Esophagus muscularis mucosa (tissue), 4 donors: ENCODE results near the gene CENPH. TPM values are rescaled to one million over a fixed set of nuclear protein-coding genes. Genes with fewer than 3 reads are reported as not detected.

Experiments used
- DNase-seq: peaks from one replicate; pipeline ENCODE4 v3.0.0-alpha.2; 2017; ENCODE audit errors: extremely low spot score
- H3K27ac ChIP-seq, 4 donors: fragments of 200-600 bp; sonication (generic); replicated peaks in 1 of 4; 1 replicate in 3 of 4; 2 replicates in 1 of 4; pipeline ENCODE4 v1.5.1; 2016 to 2019; ENCODE audit warnings: mild to moderate bottlenecking in 1 of 4
- H3K27me3 ChIP-seq, 4 donors: fragments of 200-600 bp; sonication (generic); one replicate each; pipeline versions ENCODE4 v1.5.1 to v1.6.0; 2016 to 2019
- H3K36me3 ChIP-seq, 4 donors: fragments of 200-600 bp; sonication (generic); one replicate each; pipeline ENCODE4 v1.5.1; 2016 to 2019
- H3K4me1 ChIP-seq, 4 donors: fragments of 200-600 bp; sonication (generic); one replicate each; pipeline ENCODE4 v1.5.1; 2016 to 2019
- H3K4me3 ChIP-seq, 4 donors: fragments of 200-600 bp; sonication (generic); 1 replicate in 2 of 4; 2 replicates in 2 of 4; pipeline ENCODE4 v1.5.1; 2016 to 2019; ENCODE audit warnings: mild to moderate bottlenecking in 4 of 4, moderate library complexity in 1 of 4
- H3K9me3 ChIP-seq, 4 donors: fragments of 200-600 bp; sonication (generic); 1 replicate in 3 of 4; 2 replicates in 1 of 4; pipeline ENCODE4 v1.5.1; 2016 to 2019
- EP300 ChIP-seq: sonication (generic); formaldehyde crosslinking; IDR thresholded peaks from one replicate; pipeline ENCODE4 v1.6.1; 2017; ENCODE audit warnings: antibody characterized with exemption
- POLR2A ChIP-seq: fragments of 450-650 bp; IDR thresholded peaks from one replicate; pipeline ENCODE4 v1.6.1; 2017; ENCODE audit warnings: antibody characterized with exemption, moderate library complexity, mild to moderate bottlenecking, low read depth
- POLR2AphosphoS5 ChIP-seq, 2 donors: sonication (generic); formaldehyde crosslinking; IDR thresholded peaks; one replicate each; pipeline ENCODE4 v1.6.1; 2017; ENCODE audit warnings: antibody characterized with exemption in 2 of 2
- WGBS: methylation state at CpG from one replicate; pipeline ENCODE4 v1.1.5; 2018; 5-methylcytosine and 5-hydroxymethylcytosine counted together
- intact Hi-C: fragments of 100-400 bp; cut with DNase I; formaldehyde crosslinking; loops from one replicate; pipeline ENCODE4 v1.15.1; 2023
- total RNA-seq, 4 donors: library from RNA; depleted of rRNA; stranded (reverse); fragments of >200 nt; gene quantifications; one replicate each; pipeline versions ENCODE4 v1.1.0 to v1.2.1, GENCODE V29; 2016
- TF ChIP-seq, protein P1 (sequence below), 3 experiments: fragments of 200-600 bp in 2 of 3; fragments of 450-650 bp in 1 of 3; sonication (generic) in 2 of 3; IDR thresholded peaks; one replicate each; pipeline ENCODE4 v1.5.1; 2017 to 2019; ENCODE audit warnings: antibody characterized with exemption in 3 of 3, mild to moderate bottlenecking in 2 of 3, moderate library complexity in 1 of 3

Gene CENPH
- total RNA-seq, 4 donors from 2014 or later: 0.66 to 2.4 (median 2.2) TPM; not detected in 1

DNA sequence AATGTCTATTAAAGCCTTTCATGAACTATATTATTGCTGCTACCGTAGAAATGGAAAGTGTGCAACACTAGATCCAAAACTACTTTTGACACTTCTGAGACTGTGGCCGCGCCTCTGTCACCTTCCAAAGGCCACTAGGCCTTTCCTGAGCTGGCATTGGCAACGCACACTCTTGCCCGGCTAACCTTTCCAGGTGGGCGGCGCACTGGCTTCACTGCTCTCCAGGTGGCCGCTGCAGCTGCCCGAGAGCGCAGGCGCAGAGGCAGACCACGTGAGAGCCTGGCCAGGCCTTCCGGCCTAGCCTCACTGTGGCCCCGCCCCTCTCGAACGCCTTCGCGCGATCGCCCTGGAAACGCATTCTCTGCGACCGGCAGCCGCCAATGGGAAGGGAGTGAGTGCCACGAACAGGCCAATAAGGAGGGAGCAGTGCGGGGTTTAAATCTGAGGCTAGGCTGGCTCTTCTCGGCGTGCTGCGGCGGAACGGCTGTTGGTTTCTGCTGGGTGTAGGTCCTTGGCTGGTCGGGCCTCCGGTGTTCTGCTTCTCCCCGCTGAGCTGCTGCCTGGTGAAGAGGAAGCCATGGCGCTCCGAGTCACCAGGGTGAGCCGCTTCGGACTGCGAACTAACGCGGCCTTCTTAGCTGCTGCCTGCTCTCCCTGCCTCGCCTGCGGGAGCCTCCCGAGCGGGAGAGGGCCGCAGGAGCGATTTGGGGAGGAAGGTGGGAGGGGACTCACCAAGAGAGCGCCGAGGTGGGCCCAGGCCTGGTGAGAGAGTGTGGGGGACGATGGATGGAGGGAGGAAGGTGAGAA, 22.5 kb upstream of the CENPH start, which contains the start of gene CCNB1:
Gene CCNB1, plus strand, starts transcription at position 465 of the 807 bp plus-strand sequence. Its CDS starts 113 bp downstream, at position 578.
- DNase-seq: peak; percentile 99
- peaks cover 0 to 8% (median 3%) of the 10 kb centered on the region in 4 donors for H3K36me3 ChIP-seq
- TF ChIP-seq POLR2A: no peak
- TF ChIP-seq, protein P1, sequence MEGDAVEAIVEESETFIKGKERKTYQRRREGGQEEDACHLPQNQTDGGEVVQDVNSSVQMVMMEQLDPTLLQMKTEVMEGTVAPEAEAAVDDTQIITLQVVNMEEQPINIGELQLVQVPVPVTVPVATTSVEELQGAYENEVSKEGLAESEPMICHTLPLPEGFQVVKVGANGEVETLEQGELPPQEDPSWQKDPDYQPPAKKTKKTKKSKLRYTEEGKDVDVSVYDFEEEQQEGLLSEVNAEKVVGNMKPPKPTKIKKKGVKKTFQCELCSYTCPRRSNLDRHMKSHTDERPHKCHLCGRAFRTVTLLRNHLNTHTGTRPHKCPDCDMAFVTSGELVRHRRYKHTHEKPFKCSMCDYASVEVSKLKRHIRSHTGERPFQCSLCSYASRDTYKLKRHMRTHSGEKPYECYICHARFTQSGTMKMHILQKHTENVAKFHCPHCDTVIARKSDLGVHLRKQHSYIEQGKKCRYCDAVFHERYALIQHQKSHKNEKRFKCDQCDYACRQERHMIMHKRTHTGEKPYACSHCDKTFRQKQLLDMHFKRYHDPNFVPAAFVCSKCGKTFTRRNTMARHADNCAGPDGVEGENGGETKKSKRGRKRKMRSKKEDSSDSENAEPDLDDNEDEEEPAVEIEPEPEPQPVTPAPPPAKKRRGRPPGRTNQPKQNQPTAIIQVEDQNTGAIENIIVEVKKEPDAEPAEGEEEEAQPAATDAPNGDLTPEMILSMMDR (IDR thresholded peaks at IDR 0.05): peak in 1 of 3 experiments; percentile 18
- TF ChIP-seq EP300: no peak
- TF ChIP-seq POLR2AphosphoS5 (IDR thresholded peaks at IDR 0.05): peak; percentile 55 to 86
- peaks cover 9 to 18% (median 15%) of the 10 kb centered on the region in 4 donors for H3K4me1 ChIP-seq
- peak within 1 kb of the TSS; percentile 35 to 66 (median 51) for H3K27ac ChIP-seq
- H3K4me3 ChIP-seq: peak within 1 kb of the TSS; percentile 69 to 79 (median 72)
- H3K9me3 ChIP-seq: no peaks in the 10 kb centered on the region
- WGBS: 3% methylated on average over 36 of the region's 50 CpGs
- intact Hi-C loops: loop anchor here (5.0 to 10.0 kb wide), 2 partner anchors 48 to 70 kb away; a partner anchor contains a TSS
- no peaks in the 10 kb centered on the region for H3K27me3 ChIP-seq

DNA sequence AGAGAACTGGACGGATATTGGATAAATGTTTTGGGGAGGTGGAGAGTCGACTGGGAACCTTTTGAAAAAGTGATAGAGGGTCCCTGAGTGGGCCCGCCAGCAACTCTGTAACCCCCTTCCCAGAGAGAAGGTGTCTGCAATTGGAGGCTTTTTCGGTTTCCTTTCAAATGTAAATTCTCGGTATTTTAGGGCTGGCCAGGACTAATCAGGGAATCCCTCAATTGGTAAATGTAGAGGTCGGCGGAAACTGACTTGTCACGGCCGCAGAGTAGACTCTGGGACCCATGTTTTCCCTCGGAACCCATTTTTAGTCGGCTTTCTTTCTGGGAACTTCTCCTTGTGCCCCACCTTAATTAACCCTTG, 21.9 kb upstream of the CENPH start:
- 0% methylated on average over 11 of the region's 11 CpGs for WGBS
- peak overlapping the region; percentile 35 to 66 (median 51) for H3K27ac ChIP-seq
- peak overlapping the region; percentile 69 to 79 (median 72) for H3K4me3 ChIP-seq
- no peak for DNase-seq
- intact Hi-C loops: loop anchor here (5.0 to 10.0 kb wide), 2 partner anchors 47 to 70 kb away; a partner anchor contains a TSS
- H3K36me3 ChIP-seq: peaks cover 0 to 14% (median 6%) of the 10 kb centered on the region in 4 donors
- TF ChIP-seq POLR2AphosphoS5 (IDR thresholded peaks at IDR 0.05) (no peak), POLR2A (no peak), EP300 (no peak)
- TF ChIP-seq, protein P1 (IDR thresholded peaks at IDR 0.05): no peak
- H3K27me3 ChIP-seq: no peaks in the 10 kb centered on the region
- H3K9me3 ChIP-seq: no peaks in the 10 kb centered on the region
- H3K4me1 ChIP-seq: peaks cover 9 to 18% (median 15%) of the 10 kb centered on the region in 4 donors

- Histone ChIP-seq H3K9me3 (no peaks in the 10 kb centered on the region), H3K27me3 (no peaks in the 10 kb centered on the region), H3K4me3 (peak overlapping the region; percentile 69 to 79 (median 72)), H3K36me3 (peaks cover 0 to 15% (median 6%) of the 10 kb centered on the region in 4 donors), H3K27ac (no peak overlapping the region), H3K4me1 (peaks cover 9 to 18% (median 15%) of the 10 kb centered on the region in 4 donors)
- intact Hi-C loops: loop anchor here (5.0 to 10.0 kb wide), 2 partner anchors 47 to 69 kb away; a partner anchor contains a TSS
- DNase-seq: no peak
- 35% methylated on average over 8 of the region's 8 CpGs for WGBS
- TF ChIP-seq POLR2AphosphoS5 (IDR thresholded peaks at IDR 0.05) (no peak), EP300 (no peak), POLR2A (no peak)
- TF ChIP-seq, protein P1 (IDR thresholded peaks at IDR 0.05): no peak
Observed at GRCh38 chr5:69167929-69168328, 21.5 kb upstream of the CENPH start.

- WGBS: 100% methylated on average over 1 of the region's 1 CpG
- Histone ChIP-seq H3K27me3 (no peaks in the 10 kb centered on the region), H3K9me3 (no peaks in the 10 kb centered on the region), H3K4me3 (no peak overlapping the region), H3K4me1 (peaks cover 9 to 18% (median 15%) of the 10 kb centered on the region in 4 donors), H3K27ac (no peak overlapping the region), H3K36me3 (peaks cover 0 to 33% (median 20%) of the 10 kb centered on the region in 4 donors)
- TF ChIP-seq, protein P1 (IDR thresholded peaks at IDR 0.05): no peak
- intact Hi-C loops: no loop called here
- DNase-seq: no peak
Observed at GRCh38 chr5:69170495-69170894, 18.9 kb upstream of the CENPH start.
